K562 (cell line): ENCODE measurements around the gene SLC25A44. TPM values are rescaled to one million over a fixed set of nuclear protein-coding genes. Genes with fewer than 3 reads are reported as not detected.

Experiments used
- ATAC-seq: fragments of 200-7000 bp; cut with Tn5 transposase; 3 replicates; pipeline ENCODE4 v1.9.1; 2020; ENCODE audit warnings: moderate library complexity
- BruUV-seq: library from RNA; stranded (reverse); fragments of 400-500 nt; replicated peaks from 2 replicates; lab custom pipeline; 2021; lab: Mats Ljungman, UMichigan
- CTCF ChIA-PET: fragments of 300-600 bp; formaldehyde crosslinking; extraction: SDS; loops from one replicate; lab custom pipeline; 2021; ENCODE audit warnings: low intra/inter-chr PET ratio; lab: Yijun Ruan, JAX
- POLR2A ChIA-PET: fragments of 300-600, 350-650 bp; sonication (Branson Sonifier 250); formaldehyde crosslinking; extraction: SDS; loops from one replicate; lab custom pipeline; 2021; ENCODE audit warnings: antibody characterized with exemption, inconsistent platforms; lab: Yijun Ruan, JAX
- DNase-seq, 4 experiments: peaks; one replicate each; pipeline versions ENCODE4 v3.0.0 to v3.0.0-alpha.2; 2011 to 2018; ENCODE audit warnings: low spot score in 3 of 4, mixed read lengths in 3 of 4; ENCODE audit errors: extremely low read depth in 1 of 4
- FAIRE-seq: peaks from 2 replicates; lab custom pipeline; 2011; peaks lifted over from hg19 to GRCh38; lab: Jason Lieb, UNC
- H2AFZ ChIP-seq: 2 replicates; pipeline ENCODE4 v1.6.0; 2011; ENCODE audit warnings: low read depth, low read length, control low read depth, inconsistent platforms
- H3K27ac ChIP-seq: fragments of 200-600 bp; 3 replicates; pipeline ENCODE4 v1.8.0; 2011; ENCODE audit warnings: low read depth, mild to moderate bottlenecking, control low read depth, inconsistent platforms, low read length, moderate library complexity, mixed read lengths; ENCODE audit errors: extremely low read depth
- H3K27me3 ChIP-seq, 2 experiments: fragments of 300-600 bp in 1 of 2; 2 replicates in 1 of 2; 3 replicates in 1 of 2; pipeline versions ENCODE4 v1.6.0 to v1.8.0; 2011; ENCODE audit warnings: inconsistent platforms in 2 of 2, low read length in 2 of 2, mild to moderate bottlenecking in 1 of 2, mixed read lengths in 1 of 2, moderate library complexity in 1 of 2; ENCODE audit not compliant: control insufficient read depth in 2 of 2, insufficient read depth in 2 of 2
- H3K36me3 ChIP-seq: fragments of 300-600 bp; 3 replicates; pipeline ENCODE4 v1.8.0; 2011; ENCODE audit warnings: mild to moderate bottlenecking, low read length, inconsistent platforms; ENCODE audit not compliant: control insufficient read depth, insufficient read depth
- H3K4me1 ChIP-seq, 2 experiments: fragments of 200-600 bp in 1 of 2; replicated peaks in 1 of 2; 2 replicates in 1 of 2; 3 replicates in 1 of 2; pipeline versions ENCODE4 v1.5.1 to v1.8.0; 2011; ENCODE audit warnings: inconsistent platforms in 2 of 2, low read length in 2 of 2, mild to moderate bottlenecking in 1 of 2, mixed read lengths in 1 of 2, moderate library complexity in 1 of 2; ENCODE audit not compliant: control insufficient read depth in 2 of 2, insufficient read depth in 2 of 2
- H3K4me2 ChIP-seq: 2 replicates; pipeline ENCODE4 v1.6.1; 2011; ENCODE audit warnings: low read length, control low read depth, inconsistent platforms, mixed read lengths; ENCODE audit not compliant: insufficient read depth
- H3K4me3 ChIP-seq: fragments of 200-600 bp; sonication (generic), shearing (Covaris generic); 2 replicates; pipeline ENCODE4 v1.5.1; 2016; ENCODE audit warnings: control low read depth, inconsistent platforms
- H3K79me2 ChIP-seq: fragments of 200-600 bp; 3 replicates; pipeline ENCODE4 v1.8.0; 2011; ENCODE audit warnings: low read length, inconsistent platforms; ENCODE audit not compliant: control insufficient read depth, insufficient read depth
- H3K9ac ChIP-seq, 2 experiments: 2 replicates each; pipeline versions ENCODE4 v1.6.0 to v1.6.1; 2011; ENCODE audit warnings: low read depth in 2 of 2, low read length in 2 of 2, control low read depth in 1 of 2, inconsistent platforms in 1 of 2, mild to moderate bottlenecking in 1 of 2, mixed read lengths in 1 of 2; ENCODE audit not compliant: insufficient read depth in 1 of 2
- H3K9me1 ChIP-seq: one replicate; pipeline ENCODE4 v1.6.0; 2011; ENCODE audit warnings: inconsistent platforms, mild to moderate bottlenecking, low read length, moderate library complexity; ENCODE audit not compliant: control insufficient read depth, insufficient read depth
- H3K9me3 ChIP-seq: replicated peaks from 2 replicates; pipeline ENCODE4 v1.5.1; 2011; ENCODE audit warnings: low read depth, low read length, inconsistent platforms; ENCODE audit not compliant: control insufficient read depth, insufficient read depth
- H4K20me1 ChIP-seq: replicated peaks from 2 replicates; pipeline ENCODE4 v1.6.1; 2011; ENCODE audit warnings: low read length, inconsistent platforms, mixed read lengths; ENCODE audit not compliant: control insufficient read depth, insufficient read depth
- CTBP1 ChIP-seq: fragments of 450-650 bp; IDR thresholded peaks from 2 replicates; pipeline ENCODE4 v1.6.1; 2016; ENCODE audit warnings: borderline replicate concordance
- E2F6 ChIP-seq, 2 experiments: IDR thresholded peaks; 2 replicates each; pipeline ENCODE4 v1.6.1; 2011; ENCODE audit warnings: borderline replicate concordance in 1 of 2, control low read depth in 1 of 2, low read depth in 1 of 2, low read length in 1 of 2, mild to moderate bottlenecking in 1 of 2, mixed read lengths in 1 of 2, moderate library complexity in 1 of 2; ENCODE audit not compliant: insufficient read depth in 1 of 2, insufficient read length in 1 of 2, poor library complexity in 1 of 2, severe bottlenecking in 1 of 2; ENCODE audit errors: extremely low read depth in 1 of 2
- FOSL1 ChIP-seq: fragments of 200-800 bp; sonication (Bioruptor generic); conservative IDR thresholded peaks from 2 replicates; pipeline ENCODE4 v1.6.1; 2016; ENCODE audit warnings: missing genetic modification characterization, missing compliant biosample characterization
- HIVEP1 ChIP-seq: fragments of 250-450 bp; sonication (Bioruptor Pico); IDR thresholded peaks from 2 replicates; pipeline ENCODE4 v1.4.0; 2020; ENCODE audit warnings: mild to moderate bottlenecking
- JUND ChIP-seq, 2 experiments: IDR thresholded peaks; 2 replicates in 1 of 2; 3 replicates in 1 of 2; pipeline ENCODE4 v1.6.1; 2011; ENCODE audit warnings: borderline replicate concordance in 2 of 2, low read depth in 2 of 2, low read length in 2 of 2, improper control_type of control experiment in 1 of 2, missing biosample characterization in 1 of 2, missing genetic modification characterization in 1 of 2, missing genetic modification reagents in 1 of 2
- PRDM10 ChIP-seq: fragments of 450-650 bp; IDR thresholded peaks from 2 replicates; pipeline ENCODE4 v1.6.1; 2018; ENCODE audit not compliant: partially characterized antibody
- RBFOX2 ChIP-seq: fragments of 200-400 bp; formaldehyde crosslinking; IDR thresholded peaks from 2 replicates; pipeline ENCODE4 v1.6.1; 2017; ENCODE audit warnings: low read depth, mild to moderate bottlenecking, low read length, moderate library complexity
- SMC3 ChIP-seq: conservative IDR thresholded peaks from 2 replicates; pipeline ENCODE4 v1.6.1; 2011; ENCODE audit warnings: low read depth, low read length, improper control_type of control experiment; ENCODE audit not compliant: insufficient read depth
- TEAD2 ChIP-seq: fragments of 450-650 bp; IDR thresholded peaks from 2 replicates; pipeline ENCODE4 v1.6.1; 2016; ENCODE audit warnings: missing genetic modification characterization, control low read depth, missing compliant biosample characterization
- VEZF1 ChIP-seq: fragments of 200-800 bp; sonication (Bioruptor generic); IDR thresholded peaks from 2 replicates; pipeline ENCODE4 v1.6.1; 2017; ENCODE audit warnings: missing genetic modification characterization, missing compliant biosample characterization
- YY1 ChIP-seq, 3 experiments: IDR thresholded peaks; 2 replicates each; pipeline ENCODE4 v1.6.1; 2011; ENCODE audit warnings: low read length in 2 of 3, mild to moderate bottlenecking in 2 of 3, moderate library complexity in 2 of 3, borderline replicate concordance in 1 of 3, control low read depth in 1 of 3, low read depth in 1 of 3; ENCODE audit not compliant: insufficient read depth in 3 of 3, insufficient replicate concordance in 2 of 3, control insufficient read depth in 1 of 3, insufficient read length in 1 of 3; ENCODE audit errors: extremely low read depth in 1 of 3
- ZNF583 ChIP-seq: fragments of 250-450 bp; sonication (Bioruptor Pico); IDR thresholded peaks from 2 replicates; pipeline ENCODE4 v1.4.0; 2020
- ZNF696 ChIP-seq: fragments of 250-450 bp; sonication (Bioruptor Pico); conservative IDR thresholded peaks from 2 replicates; pipeline ENCODE4 v1.4.0; 2020; ENCODE audit warnings: mild to moderate bottlenecking, moderate library complexity
- WGBS: fragments of 100-300 bp; shearing (Covaris generic); methylation state at CpG from one replicate; pipeline ENCODE4 v1.1.6; 2016; ENCODE audit warnings: low coverage, mixed read lengths; ENCODE audit not compliant: insufficient coverage; ENCODE audit errors: missing lambda C conversion rate; 5-methylcytosine and 5-hydroxymethylcytosine counted together
- in situ Hi-C: fragments of 300-500 bp; cut with MboI; formaldehyde crosslinking; loops from 4 replicates; pipeline ENCODE4 v1.15.0; 2018; ENCODE audit warnings: inconsistent platforms, mixed read lengths
- intact Hi-C: fragments of 100-400 bp; cut with micrococcal nuclease; formaldehyde crosslinking; loops from 2 replicates; pipeline ENCODE4 v1.14.2; 2022
- polyA plus RNA-seq, 8 experiments: library from polyadenylated mRNA; depleted of rRNA in 4 of 8; stranded (reverse) in 5 of 8; unstranded in 3 of 8; fragments of >200 nt; fragmentation: Nextera tagmentation in 2 of 8; fragmentation: Illumina TruSeq in 1 of 8; extraction: Ambion mirVana in 2 of 8; extraction: Trizol in 1 of 8; gene quantifications; 2 replicates each; pipeline versions ENCODE4 v1.2.1 to v1.2.3, GENCODE V29; 2011 to 2014; ENCODE audit warnings: inconsistent platforms in 1 of 8, missing spikeins in 1 of 8
- total RNA-seq, 7 experiments: library from RNA; depleted of rRNA in 6 of 7; stranded (reverse); fragments of >200 nt in 6 of 7; fragmentation: Illumina TruSeq in 2 of 7; extraction: Trizol in 2 of 7; gene quantifications; 2 replicates each; pipeline versions ENCODE4 v1.2.1 to v1.2.3, GENCODE V29; 2011 to 2021; ENCODE audit warnings: low replicate concordance in 1 of 7

SLC25A44 gene
- total and polyA plus RNA-seq, 9 of the 15 experiments (the other 6 are each of a cell fraction or from before 2014, with no cell fraction given) = 4.4 to 22.8 (median 12.5) TPM

- Histone ChIP-seq H3K4me1 (peaks cover 22 to 23% of the 10 kb centered on the region in 2 experiments), H3K9ac (peak overlapping the region; percentile 61 to 84), H3K4me2 (peak overlapping the region; percentile 85), H4K20me1 (no peaks in the 10 kb centered on the region), H3K27me3 (no peaks in the 10 kb centered on the region), H3K79me2 (no peaks in the 10 kb centered on the region), H3K9me1 (no peaks in the 10 kb centered on the region), H3K36me3 (no peaks in the 10 kb centered on the region), H3K27ac (peak overlapping the region; percentile 60; the same call in 2 of the 3 replicates), H3K4me3 (peak overlapping the region; percentile 37), H3K9me3 (no peaks in the 10 kb centered on the region), H2AFZ (peak overlapping the region; percentile 97)
- FAIRE-seq (peak; percentile 81), ATAC-seq (peak; percentile 94), DNase-seq (peak; percentile 92 to 98 (median 96))
- intact Hi-C loops (no loop called here), in situ Hi-C loops (no loop called here)
- no TSS peak for BruUV-seq
- POLR2A ChIA-PET = interaction anchor here (0.5 to 1.6 kb wide), 6 partner anchors 8 to 875 kb away, joined by 3 to 6 read pairs (median 4); partner anchors contain the start of gene PMF1
- CTCF ChIA-PET = no interaction called here
- WGBS = 6% methylated on average over 15 of the region's 22 CpGs
- TF ChIP-seq CTBP1 (peak; percentile 3; the same call in 1 of the 2 replicates), HIVEP1 (CRISPR knock-in tag) (0 out of 2 replicates have a peak, but pooled peaks have one; percentile 28), JUND (IDR thresholded peaks at IDR 0.05; ENCODE audit: borderline replicate concordance, low read depth, low read length) (0 out of 2 replicates have a peak, but pooled peaks have one; percentile 27), JUND (tag; IDR thresholded peaks at IDR 0.05; ENCODE audit: borderline replicate concordance, low read depth, low read length) (no peak), RBFOX2 (peak; percentile 48; the same call in 1 of the 2 replicates), TEAD2 (tag) (no peak), ZNF583 (CRISPR knock-in tag) (peak; percentile 65; the same call in 1 of the 2 replicates), YY1 (IDR thresholded peaks at IDR 0.05; ENCODE audit: borderline replicate concordance in 1 of 3, control insufficient read depth in 1 of 3, extremely low read depth in 1 of 3, insufficient read depth in 3 of 3, insufficient read length in 1 of 3, insufficient replicate concordance in 2 of 3, low read depth in 1 of 3, low read length in 2 of 3) (peak in 1 of 3 experiments; percentile 16), ZNF696 (no peak), PRDM10 (peak; percentile 79), E2F6 (IDR thresholded peaks at IDR 0.05; ENCODE audit: borderline replicate concordance in 1 of 2, extremely low read depth in 1 of 2, insufficient read depth in 1 of 2, insufficient read length in 1 of 2, low read depth in 1 of 2, low read length in 1 of 2, poor library complexity in 1 of 2, severe bottlenecking in 1 of 2) (peak in 1 of 2 experiments; percentile 23), VEZF1 (no peak; the same call in 1 of the 2 replicates), SMC3 (0 out of 2 replicates have a peak, but pooled peaks have one; percentile 18), FOSL1 (tag) (0 out of 2 replicates have a peak, but pooled peaks have one; percentile 5)
Observed at GRCh38 chr1:156160743-156161171, 33.1 kb upstream of the SLC25A44 start.
